GM19099 (cell line): ENCODE data around the gene TSHZ1.

Experiments
- POLR2A ChIP-seq: IDR thresholded peaks from 3 replicates; pipeline ENCODE4 v1.6.1; 2011; ENCODE audit warnings: low read depth; ENCODE audit not compliant: insufficient read length; ENCODE audit errors: extremely low read depth

Gene TSHZ1

GRCh38 chr18:75314606-75315005 is 104.0 kb downstream of the TSHZ1 start:
- TF ChIP-seq POLR2A, result no peak

GRCh38 chr18:75316223-75316622 is 105.6 kb downstream of the TSHZ1 start:
- no peak for TF ChIP-seq POLR2A

GRCh38 chr18:75316826-75317225 is 106.2 kb downstream of the TSHZ1 start:
- no peak for TF ChIP-seq POLR2A

- TF ChIP-seq POLR2A, result no peak
Measured at GRCh38 chr18:75317300-75317699, 106.7 kb downstream of the TSHZ1 start.

GRCh38 chr18:75317703-75318102 is 107.1 kb downstream of the TSHZ1 start:
- TF ChIP-seq POLR2A, result no peak

GRCh38 chr18:75319905-75320304 is 109.3 kb downstream of the TSHZ1 start:
- no peak for TF ChIP-seq POLR2A

- no peak for TF ChIP-seq POLR2A
Measured at GRCh38 chr18:75320506-75320905, 109.9 kb downstream of the TSHZ1 start.

- TF ChIP-seq POLR2A, result no peak
Measured at GRCh38 chr18:75321431-75321830, 110.8 kb downstream of the TSHZ1 start.

- TF ChIP-seq POLR2A, result no peak
Measured at GRCh38 chr18:75322206-75322605, 111.6 kb downstream of the TSHZ1 start.

- no peak for TF ChIP-seq POLR2A
Measured at GRCh38 chr18:75323821-75324585, 113.4 kb downstream of the TSHZ1 start.

- TF ChIP-seq POLR2A, result no peak
Measured at GRCh38 chr18:75324686-75325257, 114.2 kb downstream of the TSHZ1 start.

- no peak for TF ChIP-seq POLR2A
Measured at GRCh38 chr18:75330308-75330707, 119.7 kb downstream of the TSHZ1 start.

GRCh38 chr18:75334869-75335268 is 124.3 kb downstream of the TSHZ1 start:
- no peak for TF ChIP-seq POLR2A

- no peak for TF ChIP-seq POLR2A
Measured at GRCh38 chr18:75335511-75335910, 124.9 kb downstream of the TSHZ1 start.

GRCh38 chr18:75336767-75337166 is 126.2 kb downstream of the TSHZ1 start:
- TF ChIP-seq POLR2A, result no peak

GRCh38 chr18:75337348-75337747 is 126.8 kb downstream of the TSHZ1 start:
- TF ChIP-seq POLR2A, result no peak
